B cell (primary cell): ENCODE measurements around the gene KRTAP10-9.
"Not testable (repeated sequence)": the region's sequence is repeated elsewhere in the genome, so short reads cannot be mapped to it uniquely, and the experiment has no call there.

Experiments used
- EZH2 ChIP-seq: IDR thresholded peaks from 2 replicates; pipeline ENCODE4 v1.6.1; 2012; ENCODE audit warnings: borderline replicate concordance, low read depth, mild to moderate bottlenecking, moderate library complexity, low read length; ENCODE audit not compliant: insufficient read depth, poor library complexity, severe bottlenecking
- TF ChIP-seq, protein P1 (sequence below): fragments of 200-600 bp; IDR thresholded peaks from one replicate; pipeline ENCODE4 v1.8.0; 2022; ENCODE audit warnings: antibody characterized with exemption, mild to moderate bottlenecking

GRCh38 chr21:44661567-44661966, 34.7 kb downstream of the KRTAP10-9 start:
- TF ChIP-seq, protein P1, sequence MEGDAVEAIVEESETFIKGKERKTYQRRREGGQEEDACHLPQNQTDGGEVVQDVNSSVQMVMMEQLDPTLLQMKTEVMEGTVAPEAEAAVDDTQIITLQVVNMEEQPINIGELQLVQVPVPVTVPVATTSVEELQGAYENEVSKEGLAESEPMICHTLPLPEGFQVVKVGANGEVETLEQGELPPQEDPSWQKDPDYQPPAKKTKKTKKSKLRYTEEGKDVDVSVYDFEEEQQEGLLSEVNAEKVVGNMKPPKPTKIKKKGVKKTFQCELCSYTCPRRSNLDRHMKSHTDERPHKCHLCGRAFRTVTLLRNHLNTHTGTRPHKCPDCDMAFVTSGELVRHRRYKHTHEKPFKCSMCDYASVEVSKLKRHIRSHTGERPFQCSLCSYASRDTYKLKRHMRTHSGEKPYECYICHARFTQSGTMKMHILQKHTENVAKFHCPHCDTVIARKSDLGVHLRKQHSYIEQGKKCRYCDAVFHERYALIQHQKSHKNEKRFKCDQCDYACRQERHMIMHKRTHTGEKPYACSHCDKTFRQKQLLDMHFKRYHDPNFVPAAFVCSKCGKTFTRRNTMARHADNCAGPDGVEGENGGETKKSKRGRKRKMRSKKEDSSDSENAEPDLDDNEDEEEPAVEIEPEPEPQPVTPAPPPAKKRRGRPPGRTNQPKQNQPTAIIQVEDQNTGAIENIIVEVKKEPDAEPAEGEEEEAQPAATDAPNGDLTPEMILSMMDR = not testable (repeated sequence)
- TF ChIP-seq EZH2 = not testable (repeated sequence)
